Bronchial epithelial cell (primary cell): ENCODE data around the gene PKHD1. TPM values are rescaled to one million over a fixed set of nuclear protein-coding genes. Genes with fewer than 3 reads are reported as not detected.

ENCODE experiments used
- DNase-seq: peaks from one replicate; pipeline ENCODE4 v3.0.0-alpha.2; 2010; ENCODE audit warnings: low read depth
- FAIRE-seq: peaks from 2 replicates; lab custom pipeline; 2011; peaks lifted over from hg19 to GRCh38; lab: Jason Lieb, UNC
- H3K27me3 ChIP-seq: 2 replicates; pipeline ENCODE4 v1.5.1; 2011; ENCODE audit warnings: low read length; ENCODE audit not compliant: control insufficient read depth, insufficient read depth
- H3K36me3 ChIP-seq: 2 replicates; pipeline ENCODE4 v1.5.1; 2011; ENCODE audit warnings: low read length; ENCODE audit not compliant: control insufficient read depth, insufficient read depth
- H3K4me3 ChIP-seq: 2 replicates; pipeline ENCODE4 v1.5.1; 2011; ENCODE audit warnings: mild to moderate bottlenecking, low read depth, low read length, control low read depth
- CTCF ChIP-seq: IDR thresholded peaks from 2 replicates; pipeline ENCODE4 v1.5.1; 2011; ENCODE audit warnings: mild to moderate bottlenecking, moderate library complexity, low read length, control low read depth, inconsistent platforms; ENCODE audit not compliant: insufficient read depth, severe bottlenecking
- total RNA-seq: library from RNA; depleted of rRNA; stranded (reverse); fragments of >200 nt; gene quantifications from 2 replicates; pipeline ENCODE4 v1.2.1, GENCODE V29; 2014

Gene PKHD1
- total RNA-seq, 1 donor from 2014 or later = not detected

- Histone ChIP-seq H3K36me3 (no peaks in the 10 kb centered on the region), H3K4me3 (no peak overlapping the region), H3K27me3 (no peaks in the 10 kb centered on the region)
- DNase-seq (no peak), FAIRE-seq (peak; percentile 18)
- TF ChIP-seq CTCF = no peak
These were observed 71.5 kb downstream of the PKHD1 start for GRCh38 chr6:52015953-52016352.

GRCh38 chr6:52014391-52014790, 73.0 kb downstream of the PKHD1 start:
- FAIRE-seq (no peak), DNase-seq (no peak)
- no peak for TF ChIP-seq CTCF
- H3K36me3 ChIP-seq = no peaks in the 10 kb centered on the region
- no peak overlapping the region for H3K4me3 ChIP-seq
- H3K27me3 ChIP-seq = no peaks in the 10 kb centered on the region

- Histone ChIP-seq H3K36me3 (no peaks in the 10 kb centered on the region), H3K4me3 (no peak overlapping the region), H3K27me3 (no peaks in the 10 kb centered on the region)
- FAIRE-seq (no peak), DNase-seq (peak; percentile 44)
- no peak for TF ChIP-seq CTCF
These were observed 74.4 kb downstream of the PKHD1 start for GRCh38 chr6:52013035-52013434.

- FAIRE-seq (no peak), DNase-seq (no peak)
- Histone ChIP-seq H3K4me3 (no peak overlapping the region), H3K27me3 (no peaks in the 10 kb centered on the region), H3K36me3 (no peaks in the 10 kb centered on the region)
- no peak for TF ChIP-seq CTCF
These were observed 74.8 kb downstream of the PKHD1 start for GRCh38 chr6:52012582-52012981.

GRCh38 chr6:52010806-52011205, 76.6 kb downstream of the PKHD1 start:
- DNase-seq (no peak), FAIRE-seq (no peak)
- Histone ChIP-seq H3K4me3 (no peak overlapping the region), H3K27me3 (no peaks in the 10 kb centered on the region), H3K36me3 (no peaks in the 10 kb centered on the region)
- TF ChIP-seq CTCF = no peak

GRCh38 chr6:52010145-52010544, 77.3 kb downstream of the PKHD1 start:
- Histone ChIP-seq H3K4me3 (no peak overlapping the region), H3K36me3 (no peaks in the 10 kb centered on the region), H3K27me3 (no peaks in the 10 kb centered on the region)
- DNase-seq (no peak), FAIRE-seq (no peak)
- no peak for TF ChIP-seq CTCF
